ENCODE data around the gene CAMSAP2. TPM values are rescaled to one million over a fixed set of nuclear protein-coding genes. Genes with fewer than 3 reads are reported as not detected.

Gene CAMSAP2
- total RNA-seq, 1 donor from 2014 or later: 47.9 TPM

DNA sequence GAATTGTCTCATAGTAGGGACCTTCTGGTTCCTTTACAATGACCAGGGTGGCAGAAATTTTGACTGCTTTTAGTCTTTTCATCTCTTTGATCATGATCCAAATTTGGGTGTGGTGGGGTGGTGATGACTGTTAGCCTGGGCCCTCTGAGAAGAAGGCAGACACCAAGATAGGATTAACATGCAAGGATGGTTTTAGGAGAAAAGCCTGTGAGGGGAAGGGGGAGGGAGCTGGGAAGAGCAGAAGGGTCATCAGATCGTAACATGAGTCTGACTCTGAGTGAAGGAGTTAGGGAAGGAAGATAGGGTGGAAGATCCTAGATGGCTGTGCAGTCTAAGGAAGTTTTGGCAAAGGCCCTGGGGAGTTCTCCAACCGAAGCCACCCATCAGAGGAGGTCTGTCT, 28.5 kb upstream of the CAMSAP2 start:
- no peaks in the 10 kb centered on the region for H3K36me3 Mint-ChIP-seq
- H3K27me3 Mint-ChIP-seq (ENCODE audit: low read depth): no peaks in the 10 kb centered on the region
- H3K4me1 Mint-ChIP-seq: no peaks in the 10 kb centered on the region
- H3K9me3 Mint-ChIP-seq: peaks cover 5% of the 10 kb centered on the region
- TF ChIP-seq, protein P1, sequence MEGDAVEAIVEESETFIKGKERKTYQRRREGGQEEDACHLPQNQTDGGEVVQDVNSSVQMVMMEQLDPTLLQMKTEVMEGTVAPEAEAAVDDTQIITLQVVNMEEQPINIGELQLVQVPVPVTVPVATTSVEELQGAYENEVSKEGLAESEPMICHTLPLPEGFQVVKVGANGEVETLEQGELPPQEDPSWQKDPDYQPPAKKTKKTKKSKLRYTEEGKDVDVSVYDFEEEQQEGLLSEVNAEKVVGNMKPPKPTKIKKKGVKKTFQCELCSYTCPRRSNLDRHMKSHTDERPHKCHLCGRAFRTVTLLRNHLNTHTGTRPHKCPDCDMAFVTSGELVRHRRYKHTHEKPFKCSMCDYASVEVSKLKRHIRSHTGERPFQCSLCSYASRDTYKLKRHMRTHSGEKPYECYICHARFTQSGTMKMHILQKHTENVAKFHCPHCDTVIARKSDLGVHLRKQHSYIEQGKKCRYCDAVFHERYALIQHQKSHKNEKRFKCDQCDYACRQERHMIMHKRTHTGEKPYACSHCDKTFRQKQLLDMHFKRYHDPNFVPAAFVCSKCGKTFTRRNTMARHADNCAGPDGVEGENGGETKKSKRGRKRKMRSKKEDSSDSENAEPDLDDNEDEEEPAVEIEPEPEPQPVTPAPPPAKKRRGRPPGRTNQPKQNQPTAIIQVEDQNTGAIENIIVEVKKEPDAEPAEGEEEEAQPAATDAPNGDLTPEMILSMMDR (IDR thresholded peaks at IDR 0.05; ENCODE audit: unreplicated experiment): no peak
- no peak overlapping the region for H3K27ac Mint-ChIP-seq
- no peak for DNase-seq (ENCODE audit: low spot score in 2 of 2, unreplicated experiment in 2 of 2)
- no peak overlapping the region for H3K4me3 Mint-ChIP-seq

DNA sequence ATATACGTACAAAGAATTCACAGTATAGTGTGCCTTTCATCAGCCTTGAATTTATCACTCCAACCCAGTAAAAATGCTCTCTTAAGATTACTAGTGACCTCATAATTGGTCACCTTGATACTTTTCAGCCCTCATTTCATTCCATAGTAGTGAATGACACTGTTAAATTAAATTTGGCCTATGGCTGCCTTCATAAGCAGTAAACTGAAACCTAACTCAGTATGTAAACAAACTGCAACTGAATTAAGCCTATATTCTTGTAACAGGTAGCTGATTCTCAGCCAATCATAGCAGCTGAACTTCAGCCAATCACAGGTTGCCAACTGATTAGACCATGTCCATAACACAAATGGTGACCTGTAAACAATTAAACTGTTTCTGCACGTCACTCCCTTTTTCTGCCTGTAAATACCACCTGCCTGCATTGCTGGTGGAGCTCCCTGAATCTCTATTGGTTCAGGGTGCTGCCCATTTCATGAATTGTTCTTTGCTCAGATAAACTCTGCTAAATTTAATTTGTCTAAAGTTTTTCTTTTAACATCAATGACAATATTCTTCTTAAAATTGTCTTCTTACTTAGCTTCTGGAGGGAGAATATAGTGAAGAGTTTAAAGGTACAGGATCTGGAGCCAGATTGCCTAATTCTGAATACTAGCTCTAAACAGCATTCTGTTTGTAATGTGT, 24.0 kb upstream of the CAMSAP2 start:
- no peaks in the 10 kb centered on the region for H3K27me3 Mint-ChIP-seq (ENCODE audit: low read depth)

GRCh38 chr1:200720199-200720598, 18.5 kb upstream of the CAMSAP2 start:
- no peak for DNase-seq (ENCODE audit: low spot score in 2 of 2, unreplicated experiment in 2 of 2)
- no peaks in the 10 kb centered on the region for H3K9me3 Mint-ChIP-seq
- H3K4me1 Mint-ChIP-seq: peaks cover 2% of the 10 kb centered on the region
- H3K27ac Mint-ChIP-seq: no peak overlapping the region
- no peak overlapping the region for H3K4me3 Mint-ChIP-seq
- H3K36me3 Mint-ChIP-seq: no peaks in the 10 kb centered on the region
- no peaks in the 10 kb centered on the region for H3K27me3 Mint-ChIP-seq (ENCODE audit: low read depth)
- TF ChIP-seq, protein P1 (IDR thresholded peaks at IDR 0.05; ENCODE audit: unreplicated experiment): no peak

More for the DNA sequence above, 24.0 kb upstream of the CAMSAP2 start:
- Mint-ChIP-seq H3K9me3 (peaks cover 5% of the 10 kb centered on the region), H3K27ac (no peak overlapping the region), H3K4me3 (no peak overlapping the region), H3K4me1 (peaks cover 2% of the 10 kb centered on the region), H3K36me3 (no peaks in the 10 kb centered on the region)
- no peak for DNase-seq (ENCODE audit: low spot score in 2 of 2, unreplicated experiment in 2 of 2)
- TF ChIP-seq, protein P1 (IDR thresholded peaks at IDR 0.05; ENCODE audit: unreplicated experiment): no peak

DNA sequence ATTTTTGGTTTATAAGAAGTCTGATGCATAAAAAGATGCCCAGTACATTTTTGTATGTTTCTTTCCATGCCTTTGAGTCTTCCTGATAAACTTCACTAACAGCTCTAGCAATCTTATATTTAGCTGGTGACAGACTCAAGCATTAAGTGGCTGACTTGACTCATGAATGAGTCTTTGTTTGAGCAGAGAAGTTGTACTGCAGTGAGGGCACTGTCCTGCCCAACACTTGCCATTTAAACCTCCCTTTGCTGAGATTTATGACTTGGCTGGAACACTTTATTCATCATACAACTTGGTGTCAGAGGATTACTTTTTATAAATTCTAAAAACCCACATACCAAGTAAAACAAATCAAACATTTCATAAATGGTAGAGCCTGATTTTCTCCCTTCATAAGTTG, 14.6 kb upstream of the CAMSAP2 start:
- no peak for DNase-seq (ENCODE audit: low spot score in 2 of 2, unreplicated experiment in 2 of 2)
- TF ChIP-seq, protein P1 (IDR thresholded peaks at IDR 0.05; ENCODE audit: unreplicated experiment): no peak
- Mint-ChIP-seq H3K27me3 (ENCODE audit: low read depth) (no peaks in the 10 kb centered on the region), H3K27ac (no peak overlapping the region), H3K4me1 (peaks cover 2% of the 10 kb centered on the region), H3K36me3 (no peaks in the 10 kb centered on the region), H3K4me3 (no peak overlapping the region), H3K9me3 (no peaks in the 10 kb centered on the region)

GRCh38 chr1:200727257-200727656, 11.4 kb upstream of the CAMSAP2 start:
- H3K4me1 Mint-ChIP-seq: peaks cover 4% of the 10 kb centered on the region
- TF ChIP-seq, protein P1 (IDR thresholded peaks at IDR 0.05; ENCODE audit: unreplicated experiment): no peak
- no peaks in the 10 kb centered on the region for H3K27me3 Mint-ChIP-seq (ENCODE audit: low read depth)
- no peak overlapping the region for H3K27ac Mint-ChIP-seq
- H3K4me3 Mint-ChIP-seq: no peak overlapping the region
- H3K9me3 Mint-ChIP-seq: no peaks in the 10 kb centered on the region
- H3K36me3 Mint-ChIP-seq: no peaks in the 10 kb centered on the region
- DNase-seq (ENCODE audit: low spot score in 2 of 2, unreplicated experiment in 2 of 2): no peak
